Measurements from ENCODE around the gene RASSF8. TPM values are rescaled to one million over a fixed set of nuclear protein-coding genes. Genes with fewer than 3 reads are reported as not detected.
A peak's percentile ranks its signal among the peaks of the same experiment; 100 is the strongest.

Gene RASSF8
- total RNA-seq, 1 experiment from 2014 or later: 51.2 TPM

DNA sequence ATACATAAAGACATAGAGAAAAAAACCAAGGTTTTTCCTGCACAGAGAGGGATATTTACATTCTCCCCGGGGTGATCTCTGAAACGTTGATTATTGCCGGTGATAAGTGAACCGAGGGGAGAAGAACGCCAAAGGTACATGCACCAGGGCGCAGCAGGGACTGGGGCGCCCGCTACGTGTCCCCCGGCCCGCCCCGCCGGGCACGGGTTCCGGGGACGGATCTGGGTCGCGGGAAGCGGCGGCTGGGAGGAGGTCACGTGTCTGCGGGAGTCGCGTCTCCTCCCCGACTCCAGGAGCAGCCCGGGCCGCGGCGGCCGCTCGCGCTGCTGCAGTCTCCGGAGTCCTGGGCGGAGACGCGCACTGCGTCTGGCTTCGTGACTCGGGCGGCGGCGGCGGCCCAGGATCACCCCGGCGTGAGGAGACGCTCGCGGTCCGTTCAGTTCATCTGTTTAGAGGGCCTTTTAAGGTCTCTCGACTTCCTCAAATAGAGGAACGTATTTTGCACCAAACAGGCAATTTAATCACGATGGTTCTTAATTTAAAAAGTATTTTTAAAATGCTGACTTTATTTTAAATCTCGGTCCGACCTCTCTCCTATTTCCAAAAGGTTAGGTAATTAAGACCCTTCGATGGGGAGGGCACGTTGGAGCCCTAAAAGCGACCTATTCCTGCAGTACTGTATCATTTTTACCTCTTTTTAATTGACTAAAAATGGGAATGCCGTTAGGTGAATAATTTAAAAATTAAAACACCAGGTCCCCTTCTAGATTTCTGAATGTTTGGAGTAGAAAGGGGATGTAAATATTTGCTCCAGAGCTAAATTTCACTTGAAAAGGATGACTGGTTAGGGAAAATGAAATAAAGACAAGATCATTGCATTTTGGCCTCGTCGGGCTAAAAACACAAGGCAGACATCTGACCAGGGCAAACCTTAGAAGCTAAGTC lies 168.1 kb downstream of the RASSF8 start:
- Histone ChIP-seq H3K9ac (ENCODE audit: low read length) (peak overlapping the region; percentile 79), H3K4me1 (ENCODE audit: insufficient read depth, low read length) (peaks cover 23% of the 10 kb centered on the region), H3K27ac (ENCODE audit: low read length) (peak overlapping the region; percentile 89), H4K20me1 (ENCODE audit: low read length) (no peaks in the 10 kb centered on the region), H3K79me2 (ENCODE audit: low read length) (peaks cover 48% of the 10 kb centered on the region), H3K9me2 (replicated peaks; ENCODE audit: low read length) (no peaks in the 10 kb centered on the region), H3K4me3 (ENCODE audit: low read length) (peak overlapping the region; percentile 77), H3K9me3 (ENCODE audit: low read length) (no peaks in the 10 kb centered on the region), H3K4me2 (ENCODE audit: low read length) (peak overlapping the region; percentile 92), H2AFZ (ENCODE audit: low read length) (peak overlapping the region; percentile 81), H3K36me3 (ENCODE audit: low read depth, low read length) (peaks cover 18% of the 10 kb centered on the region), H3F3A (ENCODE audit: low read length, unreplicated experiment) (peaks cover 9% of the 10 kb centered on the region), H3K27me3 (ENCODE audit: low read length) (no peaks in the 10 kb centered on the region)
- BruUV-seq (replicated peaks): no TSS peak
- TF ChIP-seq, protein P1, sequence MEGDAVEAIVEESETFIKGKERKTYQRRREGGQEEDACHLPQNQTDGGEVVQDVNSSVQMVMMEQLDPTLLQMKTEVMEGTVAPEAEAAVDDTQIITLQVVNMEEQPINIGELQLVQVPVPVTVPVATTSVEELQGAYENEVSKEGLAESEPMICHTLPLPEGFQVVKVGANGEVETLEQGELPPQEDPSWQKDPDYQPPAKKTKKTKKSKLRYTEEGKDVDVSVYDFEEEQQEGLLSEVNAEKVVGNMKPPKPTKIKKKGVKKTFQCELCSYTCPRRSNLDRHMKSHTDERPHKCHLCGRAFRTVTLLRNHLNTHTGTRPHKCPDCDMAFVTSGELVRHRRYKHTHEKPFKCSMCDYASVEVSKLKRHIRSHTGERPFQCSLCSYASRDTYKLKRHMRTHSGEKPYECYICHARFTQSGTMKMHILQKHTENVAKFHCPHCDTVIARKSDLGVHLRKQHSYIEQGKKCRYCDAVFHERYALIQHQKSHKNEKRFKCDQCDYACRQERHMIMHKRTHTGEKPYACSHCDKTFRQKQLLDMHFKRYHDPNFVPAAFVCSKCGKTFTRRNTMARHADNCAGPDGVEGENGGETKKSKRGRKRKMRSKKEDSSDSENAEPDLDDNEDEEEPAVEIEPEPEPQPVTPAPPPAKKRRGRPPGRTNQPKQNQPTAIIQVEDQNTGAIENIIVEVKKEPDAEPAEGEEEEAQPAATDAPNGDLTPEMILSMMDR (conservative IDR thresholded peaks at IDR 0.05; ENCODE audit: low read depth, low read length): no peak
- no peak for TF ChIP-seq EZH2 (IDR thresholded peaks at IDR 0.05; ENCODE audit: low read length, unreplicated experiment)
- no peak; the same call in 1 of the 2 replicates for TF ChIP-seq EZH2phosphoT487 (IDR thresholded peaks at IDR 0.05; ENCODE audit: borderline replicate concordance, low read length)
- DNase-seq (peak; percentile 94), ATAC-seq (peak; percentile 56)
- ChIA-PET POLR2A (ENCODE audit: unreplicated experiment) (interaction anchor here (0.6 to 1.8 kb wide), 2 partner anchors 38 to 120 kb away, joined by 5 to 7 read pairs; no protein-coding TSS in a partner anchor), CTCF (interaction anchor here (0.7 to 0.8 kb wide), 2 partner anchors 69 to 124 kb away, joined by 3 read pairs; partner anchors contain the start of gene SSPN)
- intact Hi-C loops (cut with micrococcal nuclease): loop anchor here (1.0 to 2.0 kb wide), 6 partner anchors 12 to 148 kb away; no protein-coding TSS in a partner anchor

DNA sequence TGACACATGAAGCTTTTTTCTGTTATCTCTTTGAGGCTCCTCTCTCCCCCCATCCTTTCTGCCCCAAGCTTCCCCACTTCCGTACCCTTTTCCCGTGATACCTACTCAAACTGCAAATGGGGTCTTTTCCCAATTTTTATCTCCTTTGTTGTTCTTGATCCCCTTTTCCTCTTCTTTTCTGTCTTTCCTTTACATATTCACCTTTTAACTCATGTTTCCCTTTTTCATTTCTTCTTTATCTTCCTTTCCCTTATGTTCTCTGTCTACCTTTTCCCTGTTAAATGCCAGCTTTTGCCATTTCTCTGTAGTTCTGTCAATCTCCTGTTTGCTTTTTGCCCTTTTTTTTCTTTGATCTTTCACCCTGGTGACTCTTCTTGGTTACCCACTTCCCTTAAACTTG lies 168.9 kb downstream of the RASSF8 start:
- CTCF ChIA-PET: interaction anchor here (0.7 to 0.8 kb wide), 4 partner anchors 68 to 770 kb away, joined by 3 to 7 read pairs (median 3); partner anchors contain the start of gene SSPN
- Histone ChIP-seq H3K4me1 (ENCODE audit: insufficient read depth, low read length) (peaks cover 21% of the 10 kb centered on the region), H3K36me3 (ENCODE audit: low read depth, low read length) (peaks cover 14% of the 10 kb centered on the region), H3K79me2 (ENCODE audit: low read length) (peaks cover 43% of the 10 kb centered on the region), H3K9me3 (ENCODE audit: low read length) (no peaks in the 10 kb centered on the region), H3K4me3 (ENCODE audit: low read length) (peak overlapping the region; percentile 77), H2AFZ (ENCODE audit: low read length) (no peak overlapping the region), H3K4me2 (ENCODE audit: low read length) (peak overlapping the region; percentile 92), H3F3A (ENCODE audit: low read length, unreplicated experiment) (peaks cover 9% of the 10 kb centered on the region), H3K27ac (ENCODE audit: low read length) (peak overlapping the region; percentile 89; the same call in 1 of the 2 replicates), H4K20me1 (ENCODE audit: low read length) (no peaks in the 10 kb centered on the region), H3K27me3 (ENCODE audit: low read length) (no peaks in the 10 kb centered on the region), H3K9me2 (replicated peaks; ENCODE audit: low read length) (no peaks in the 10 kb centered on the region), H3K9ac (ENCODE audit: low read length) (peak overlapping the region; percentile 79; the same call in 1 of the 2 replicates)
- intact Hi-C loops (cut with micrococcal nuclease): loop anchor here (2.0 kb wide), 1 partner anchor 69 kb away; no protein-coding TSS in a partner anchor
- ATAC-seq: no peak
- TF ChIP-seq EZH2phosphoT487 (IDR thresholded peaks at IDR 0.05; ENCODE audit: borderline replicate concordance, low read length) (no peak), EZH2 (IDR thresholded peaks at IDR 0.05; ENCODE audit: low read length, unreplicated experiment) (no peak)
- TF ChIP-seq, protein P1 (conservative IDR thresholded peaks at IDR 0.05; ENCODE audit: low read depth, low read length): no peak
- BruUV-seq (replicated peaks): no TSS peak
- DNase-seq: peak; percentile 26
- POLR2A ChIA-PET (ENCODE audit: unreplicated experiment): interaction anchor here (0.6 kb wide), 1 partner anchor 37 kb away, joined by 5 read pairs; no protein-coding TSS in a partner anchor
